ENCODE data around the gene ARFGAP3.

Gene ARFGAP3

GRCh38 chr22:42860968-42861367 is 3.9 kb upstream of the ARFGAP3 start:
- no peak for DNase-seq

DNA sequence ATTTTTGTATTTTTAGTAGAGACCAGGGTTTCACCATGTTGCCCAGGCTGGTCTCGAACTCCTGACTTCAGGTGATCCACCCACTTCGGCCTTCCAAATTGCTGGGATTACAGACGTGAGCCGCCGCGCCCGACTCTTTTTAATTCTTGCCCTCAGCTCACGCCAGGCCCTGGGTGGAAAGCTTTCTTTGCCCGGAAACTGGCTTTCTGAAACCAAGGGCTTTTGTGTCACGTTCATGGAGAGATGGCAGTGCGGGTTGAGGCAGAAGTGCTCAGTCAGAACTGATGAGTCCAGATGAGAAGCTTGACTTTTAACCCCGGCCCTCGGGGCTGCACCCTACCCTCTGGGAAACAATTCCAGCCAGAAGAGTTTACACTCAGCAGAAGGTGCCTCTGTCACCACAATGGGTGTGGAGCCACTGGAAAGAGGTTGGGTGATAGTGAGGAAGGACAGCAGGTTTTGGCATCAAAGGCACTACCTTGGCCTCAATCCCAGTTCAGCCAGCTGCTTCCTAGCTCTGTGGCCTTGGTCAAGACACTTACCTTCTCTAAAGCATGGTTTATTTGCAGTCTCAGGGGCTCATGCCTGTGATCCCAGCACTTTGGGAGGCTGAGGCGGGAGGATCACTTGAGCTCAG is 890 bp upstream of the ARFGAP3 start:
- DNase-seq, result no peak

DNA sequence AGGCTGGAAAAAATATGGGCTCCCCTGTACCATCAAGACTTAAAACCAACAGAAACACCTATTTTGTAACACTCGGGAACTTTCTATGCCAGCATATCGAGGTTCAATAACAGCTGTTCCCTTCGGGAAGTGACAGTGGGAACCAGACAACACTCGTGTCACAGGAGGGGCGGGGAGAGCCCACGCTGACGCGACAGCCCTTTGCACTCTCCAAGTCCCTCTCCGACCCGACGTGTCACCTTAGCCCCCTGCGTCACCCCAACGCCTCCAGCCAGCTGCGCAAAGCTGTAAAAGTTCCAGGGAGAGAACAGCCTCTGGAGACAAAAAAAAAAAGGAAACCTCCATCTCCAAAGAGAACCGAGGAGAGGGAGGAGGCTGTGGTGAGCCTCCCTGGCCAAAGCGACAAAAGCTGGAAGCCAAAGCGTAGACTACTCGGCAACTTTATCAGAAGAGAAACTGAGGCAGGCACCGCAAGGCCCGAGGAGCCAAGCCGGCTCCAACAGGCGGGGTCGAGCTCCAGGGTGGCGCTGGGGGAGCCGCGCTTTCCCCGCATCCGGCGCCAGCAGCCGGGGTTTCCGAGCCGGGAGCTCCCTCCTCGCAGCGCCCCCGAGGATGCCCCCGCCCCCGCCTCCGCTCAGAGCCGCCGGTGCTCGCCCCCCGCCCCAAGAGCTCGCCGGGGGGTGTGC is 751 bp downstream of the ARFGAP3 start:
- peak; percentile 28 for DNase-seq

DNA sequence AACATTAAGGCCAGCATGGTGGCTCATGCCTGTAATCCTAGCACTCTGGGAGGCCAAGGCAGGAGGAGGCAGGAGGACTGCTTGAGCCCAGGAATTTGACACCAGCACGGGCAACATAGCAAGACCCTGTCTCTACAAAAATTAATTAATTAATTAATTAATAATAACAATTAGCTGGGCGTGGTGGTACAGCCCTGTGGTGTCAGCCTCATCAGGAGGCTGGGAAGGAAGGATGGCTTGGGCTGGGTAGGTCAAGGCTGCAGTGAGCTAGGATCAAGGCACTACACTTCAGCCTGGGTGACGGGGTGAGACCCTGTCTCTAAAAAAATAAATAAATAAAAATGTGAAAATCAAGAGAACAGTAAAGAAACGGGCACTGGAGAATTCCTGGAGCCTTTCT is 1.4 kb downstream of the ARFGAP3 start:
- no peak for DNase-seq

DNA sequence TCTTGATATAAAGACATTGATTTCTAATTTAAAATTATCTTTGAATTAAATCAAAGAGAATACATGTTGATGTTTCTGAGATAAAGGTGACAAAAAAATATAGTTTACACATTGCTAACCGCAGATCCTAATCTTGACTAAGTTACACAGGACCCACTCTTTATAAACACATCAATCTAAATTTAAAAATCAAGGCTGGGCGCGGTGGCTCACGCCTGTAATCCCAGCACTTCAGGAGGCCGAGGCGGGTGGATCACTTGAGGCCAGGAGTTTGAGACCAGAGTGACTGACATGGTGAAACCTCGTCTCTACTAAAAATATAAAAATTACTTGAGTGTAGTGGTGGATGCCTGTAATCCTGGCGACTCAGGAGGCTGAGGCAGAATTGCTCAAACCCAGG is 1.9 kb downstream of the ARFGAP3 start:
- no peak for DNase-seq

- no peak for DNase-seq
Measured at GRCh38 chr22:42848941-42849550, 8.0 kb downstream of the ARFGAP3 start.

DNA sequence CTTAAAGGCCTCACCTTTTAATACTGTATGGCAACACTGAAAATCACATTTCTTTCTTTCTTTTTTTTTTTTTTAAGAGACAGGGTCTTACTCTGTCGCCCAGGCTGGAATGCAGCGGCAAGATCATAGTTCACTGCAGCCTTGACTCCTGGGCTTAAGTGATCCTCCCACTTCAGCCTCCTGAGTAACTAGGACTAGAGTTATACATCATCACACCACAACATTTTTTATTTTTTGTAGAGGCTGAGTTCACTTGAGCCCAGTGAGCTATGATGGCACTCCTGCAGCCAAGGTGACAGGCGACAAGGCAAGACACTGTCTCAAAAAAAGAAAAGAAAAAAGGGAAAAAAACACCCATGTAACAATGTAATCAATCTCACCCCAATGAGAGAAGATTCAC is 10.0 kb downstream of the ARFGAP3 start:
- DNase-seq, result no peak

DNA sequence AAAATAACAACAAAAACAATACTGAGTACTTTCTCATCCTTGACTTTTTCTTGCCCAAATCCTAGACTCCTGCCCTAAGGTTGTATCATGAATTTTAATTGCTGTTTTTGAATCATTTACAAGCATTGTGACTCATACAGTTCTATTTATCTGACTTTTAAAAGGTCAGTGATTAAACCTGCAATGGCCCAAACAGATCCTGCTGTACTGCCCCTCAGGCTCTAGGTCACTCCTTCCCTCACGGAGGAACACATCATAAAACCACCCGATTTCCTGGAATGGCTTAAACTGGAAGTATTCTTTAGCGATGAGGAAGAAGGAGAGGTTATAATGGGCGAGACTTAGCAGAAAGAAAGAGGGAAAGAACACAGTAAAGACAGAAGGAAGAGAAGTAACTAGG is 12.3 kb downstream of the ARFGAP3 start:
- no peak for DNase-seq

DNA sequence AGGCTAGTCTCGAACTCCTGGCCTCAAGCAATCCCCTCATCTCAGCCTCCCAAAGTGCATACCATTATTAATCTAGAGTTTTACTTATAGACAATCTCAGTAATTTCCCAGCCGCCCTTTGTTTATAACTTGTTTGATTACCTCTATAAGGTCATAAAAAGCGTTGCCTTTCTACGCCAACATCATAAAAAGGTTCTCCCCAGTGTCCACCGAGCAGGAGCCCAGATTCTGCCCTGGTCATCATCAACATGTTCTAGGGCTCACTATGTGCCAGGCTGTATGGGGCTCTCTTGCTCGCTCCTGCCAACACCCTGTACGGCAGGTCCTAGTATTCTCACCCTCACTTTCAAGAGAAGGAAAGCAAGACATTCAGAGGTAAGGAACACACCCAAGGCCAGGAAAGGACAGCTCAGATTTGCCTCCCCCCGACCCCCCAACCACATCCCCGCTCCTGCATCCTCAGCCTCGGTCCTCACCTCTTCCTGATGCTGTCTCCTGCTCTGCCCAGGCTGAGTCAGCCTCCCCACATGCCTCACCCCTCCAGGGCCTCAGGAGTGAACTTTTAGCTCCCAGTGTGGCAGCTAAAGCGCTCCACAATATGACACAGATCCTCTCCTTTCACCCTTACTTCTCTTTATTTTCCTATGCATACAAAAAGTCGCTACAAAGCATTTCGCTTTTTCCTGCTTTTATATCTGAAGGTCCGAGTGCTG is 14.3 kb downstream of the ARFGAP3 start:
- DNase-seq, result no peak

DNA sequence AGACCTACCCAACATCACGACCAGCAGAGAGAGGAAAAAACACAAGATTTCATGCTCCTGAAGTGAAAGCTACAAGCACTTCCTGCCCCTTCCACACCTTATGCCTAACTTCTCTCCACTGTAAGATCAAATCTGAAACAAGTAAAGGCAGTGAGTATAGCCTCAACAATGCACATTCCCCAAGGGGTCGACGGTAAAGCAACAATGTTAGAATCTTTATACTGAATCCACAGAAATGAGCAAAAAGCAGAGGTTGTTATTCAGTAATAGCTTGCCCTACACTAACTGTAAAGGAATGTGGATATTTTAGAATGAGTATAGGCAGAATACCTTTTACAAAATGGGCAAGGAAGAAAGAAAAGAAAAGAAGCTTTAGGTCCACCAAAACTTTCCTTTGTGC is 15.6 kb downstream of the ARFGAP3 start:
- DNase-seq, result peak; percentile 69

DNA sequence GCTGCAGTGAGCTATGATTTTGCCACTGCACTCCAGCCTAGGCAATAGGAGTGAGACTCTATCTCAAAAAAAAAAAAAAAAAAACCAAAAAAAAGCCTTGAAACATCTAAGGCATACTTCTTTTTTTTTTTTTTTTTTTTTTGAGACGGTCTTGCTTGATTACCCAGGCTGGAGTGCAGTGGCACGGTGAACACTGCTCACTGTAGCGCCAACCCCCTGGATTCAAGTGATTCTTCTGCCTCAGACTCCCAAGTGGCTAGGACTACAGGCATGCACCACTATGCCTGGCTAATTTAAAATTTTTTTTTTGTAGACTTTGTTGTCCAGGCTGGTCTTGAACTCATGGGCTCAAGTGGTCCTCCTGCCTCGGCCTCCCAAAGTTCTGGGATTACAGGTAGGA is 19.5 kb downstream of the ARFGAP3 start:
- DNase-seq, result no peak

DNA sequence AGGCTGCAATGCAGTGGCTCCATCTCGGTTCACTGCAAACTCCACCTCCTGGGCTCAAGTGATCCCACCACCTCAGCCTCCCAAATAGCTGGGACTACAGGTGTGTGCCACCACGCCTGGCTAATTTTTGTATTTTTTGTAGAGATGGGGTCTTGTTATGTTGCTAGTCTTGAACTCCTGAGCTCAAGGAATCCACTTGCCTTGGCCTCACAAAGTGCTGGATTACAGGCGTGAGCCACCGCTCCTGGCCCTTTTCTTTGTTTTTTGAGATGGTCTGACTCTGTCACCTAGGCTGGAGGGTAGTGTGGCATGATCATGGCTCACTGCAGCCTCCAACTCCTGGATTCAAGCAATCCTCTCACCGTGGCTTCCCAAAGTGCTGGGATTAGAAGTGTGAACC is 21.0 kb downstream of the ARFGAP3 start:
- DNase-seq, result no peak

DNA sequence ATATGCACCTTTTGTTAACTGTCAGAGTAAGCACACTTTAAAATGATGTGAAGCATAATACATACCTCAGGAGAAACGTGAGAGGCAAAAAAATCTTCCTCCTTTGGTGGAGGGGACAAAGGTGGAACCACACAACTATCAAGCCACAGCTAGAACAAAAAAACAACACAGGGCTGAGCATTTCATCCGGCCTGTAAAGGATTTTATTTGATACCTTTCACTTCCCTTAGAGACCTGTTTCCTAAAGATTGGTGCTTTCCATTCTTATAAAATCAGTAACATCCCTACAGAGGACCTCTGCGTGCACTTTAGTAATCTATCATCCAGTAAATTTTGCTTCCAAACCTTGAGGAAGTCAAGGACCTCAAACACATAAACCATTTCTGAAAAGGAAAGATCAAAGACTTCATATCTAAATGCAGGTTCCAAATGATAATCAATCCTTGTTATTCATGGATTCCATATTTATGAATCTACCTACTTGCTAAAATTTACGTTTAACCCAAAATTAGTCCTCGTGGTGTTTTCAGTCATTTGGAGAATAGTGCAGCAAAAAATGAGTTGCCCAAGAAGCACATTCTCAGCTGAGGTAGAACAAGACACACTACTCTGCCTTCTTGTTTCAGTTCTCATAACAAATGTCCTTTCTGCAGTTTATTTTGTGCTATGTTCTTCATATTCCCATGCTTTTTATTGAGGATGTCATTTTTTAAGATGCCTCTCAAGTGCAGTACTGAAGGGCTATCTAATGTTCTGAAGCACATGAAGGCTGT is 22.7 kb downstream of the ARFGAP3 start:
- DNase-seq, result no peak

DNA sequence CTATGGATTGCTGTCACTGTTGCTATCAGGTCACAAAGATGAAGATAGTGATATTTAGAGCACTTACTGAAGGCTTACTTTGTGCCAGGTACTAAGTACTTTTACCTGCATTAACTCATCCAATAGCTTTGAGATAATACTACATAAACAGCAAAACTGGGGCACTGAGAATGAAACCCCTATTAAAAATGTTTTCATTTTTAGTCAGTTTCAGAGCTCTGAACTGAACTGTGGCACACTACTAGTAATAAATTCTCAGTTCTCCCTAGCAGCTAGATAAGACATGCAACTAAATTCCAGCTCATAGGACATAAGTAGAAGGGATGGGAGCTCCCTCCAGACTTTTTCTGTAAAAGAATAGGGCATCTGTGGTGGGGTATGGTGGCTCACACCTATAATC is 24.0 kb downstream of the ARFGAP3 start:
- DNase-seq, result no peak

GRCh38 chr22:42831712-42832111 is 25.4 kb downstream of the ARFGAP3 start:
- DNase-seq, result no peak

- no peak for DNase-seq
Measured at GRCh38 chr22:42830161-42830560, 26.9 kb downstream of the ARFGAP3 start.

DNA sequence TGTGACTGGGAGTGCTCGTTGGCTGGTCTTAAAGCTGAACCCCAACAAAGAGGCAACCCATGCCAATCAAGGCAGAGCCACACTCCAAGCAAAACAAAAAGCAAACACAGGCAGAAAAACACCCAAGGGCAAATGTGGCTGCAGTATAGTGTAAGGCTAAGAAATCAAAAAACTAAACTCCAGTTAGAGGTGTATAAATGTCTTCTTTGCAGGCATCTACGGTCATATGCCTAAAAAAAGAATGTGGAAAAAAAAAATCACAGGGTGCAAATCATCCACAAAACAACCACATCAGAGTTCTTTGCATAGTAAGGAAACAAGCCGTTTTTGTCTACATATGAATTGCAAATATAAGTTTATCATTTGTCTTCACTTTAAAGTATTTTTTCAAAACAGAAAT is 27.8 kb downstream of the ARFGAP3 start:
- no peak for DNase-seq

GRCh38 chr22:42825796-42826195 is 31.3 kb downstream of the ARFGAP3 start:
- DNase-seq, result no peak

DNA sequence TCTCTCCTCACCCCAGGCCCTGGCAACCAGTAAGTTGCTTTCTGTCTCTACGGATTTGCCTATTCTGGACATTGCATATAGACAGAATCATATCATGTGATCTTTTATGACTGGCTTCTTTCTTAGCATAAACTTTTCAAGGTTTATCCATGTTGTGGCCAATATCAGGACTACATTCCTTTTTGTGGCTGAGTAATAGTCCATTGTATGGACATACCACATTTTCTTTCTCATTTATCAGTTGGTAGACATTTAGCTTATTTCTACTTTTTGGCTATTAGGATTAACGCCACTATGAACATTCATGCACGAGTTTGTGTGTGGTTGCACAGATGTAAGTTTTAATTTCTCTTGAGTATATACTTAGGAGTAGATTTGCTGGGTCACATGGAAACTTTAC is 35.7 kb downstream of the ARFGAP3 start:
- DNase-seq, result no peak

DNA sequence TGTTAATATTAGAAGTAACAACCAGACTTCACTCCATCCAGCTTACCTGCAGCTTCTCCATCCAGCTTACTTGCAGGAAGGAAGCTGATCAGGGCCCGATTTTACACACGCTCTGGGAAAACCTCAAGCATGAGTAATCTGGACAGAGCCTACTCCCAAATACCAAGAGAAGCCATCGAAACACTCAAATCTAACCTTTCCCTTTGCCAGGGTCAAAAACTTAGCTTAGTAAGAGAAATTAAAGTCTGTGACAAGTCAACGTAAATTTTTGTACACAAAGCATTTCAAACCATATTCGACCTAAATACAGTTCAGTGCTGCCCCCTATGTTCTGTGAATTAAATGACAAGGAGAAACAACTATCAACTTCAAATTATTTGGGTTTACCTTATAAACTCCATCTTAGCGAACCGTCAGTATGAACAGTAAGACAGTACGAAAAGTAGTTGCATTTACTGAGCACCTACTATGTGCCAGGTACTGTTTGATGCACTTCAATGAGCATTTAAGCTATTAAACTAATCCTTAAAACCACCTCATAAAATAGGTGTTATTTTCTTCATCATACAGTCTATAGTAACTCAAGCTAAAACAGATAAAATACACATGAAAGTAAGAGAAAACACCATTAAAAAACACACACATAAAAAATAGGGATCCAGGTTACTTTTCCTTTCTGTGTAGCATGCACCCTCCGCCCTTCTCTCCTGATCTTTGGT is 36.9 kb downstream of the ARFGAP3 start:
- DNase-seq, result peak; percentile 31

- no peak for DNase-seq
Measured at GRCh38 chr22:42819412-42820044, 37.5 kb downstream of the ARFGAP3 start.

DNA sequence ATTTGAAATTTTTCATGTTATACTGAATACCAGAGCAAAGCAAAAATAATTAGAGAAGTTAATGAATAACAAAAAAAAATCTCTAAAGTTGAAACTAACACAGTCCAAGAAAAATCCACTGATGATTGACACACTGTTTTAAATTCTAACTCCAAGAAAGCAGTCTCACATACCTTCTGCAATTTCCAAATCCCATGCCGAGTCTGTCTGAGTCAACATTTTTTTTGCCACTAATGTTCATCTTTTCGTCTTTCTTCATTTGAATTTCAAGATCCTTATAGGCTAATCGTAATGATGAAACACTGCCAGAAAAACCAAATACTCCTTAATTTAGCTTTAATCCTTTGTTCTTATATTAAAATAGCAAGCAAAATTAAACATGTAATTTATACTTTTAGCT is 39.5 kb downstream of the ARFGAP3 start:
- DNase-seq, result no peak

Data from fibroblast of skin of abdomen (primary cell).